ENCODE measurements around the gene PPP6R3.
"Not testable (repeated sequence)": the region's sequence is repeated elsewhere in the genome, so short reads cannot be mapped to it uniquely, and the experiment has no call there.

Gene PPP6R3

GRCh38 chr11:68473693-68474092 is 13.1 kb downstream of the PPP6R3 start:
- in situ Hi-C loops (cut with HindIII; ENCODE audit: low sequenced_read_pairs), result no loop called here
- H3K4me3 ChIP-seq (ENCODE audit: low read depth, low read length), result no peak overlapping the region
- TF ChIP-seq, protein P1, sequence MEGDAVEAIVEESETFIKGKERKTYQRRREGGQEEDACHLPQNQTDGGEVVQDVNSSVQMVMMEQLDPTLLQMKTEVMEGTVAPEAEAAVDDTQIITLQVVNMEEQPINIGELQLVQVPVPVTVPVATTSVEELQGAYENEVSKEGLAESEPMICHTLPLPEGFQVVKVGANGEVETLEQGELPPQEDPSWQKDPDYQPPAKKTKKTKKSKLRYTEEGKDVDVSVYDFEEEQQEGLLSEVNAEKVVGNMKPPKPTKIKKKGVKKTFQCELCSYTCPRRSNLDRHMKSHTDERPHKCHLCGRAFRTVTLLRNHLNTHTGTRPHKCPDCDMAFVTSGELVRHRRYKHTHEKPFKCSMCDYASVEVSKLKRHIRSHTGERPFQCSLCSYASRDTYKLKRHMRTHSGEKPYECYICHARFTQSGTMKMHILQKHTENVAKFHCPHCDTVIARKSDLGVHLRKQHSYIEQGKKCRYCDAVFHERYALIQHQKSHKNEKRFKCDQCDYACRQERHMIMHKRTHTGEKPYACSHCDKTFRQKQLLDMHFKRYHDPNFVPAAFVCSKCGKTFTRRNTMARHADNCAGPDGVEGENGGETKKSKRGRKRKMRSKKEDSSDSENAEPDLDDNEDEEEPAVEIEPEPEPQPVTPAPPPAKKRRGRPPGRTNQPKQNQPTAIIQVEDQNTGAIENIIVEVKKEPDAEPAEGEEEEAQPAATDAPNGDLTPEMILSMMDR (IDR thresholded peaks at IDR 0.05; ENCODE audit: low read depth, low read length), result no peak
- no peak for DNase-seq (ENCODE audit: low read depth, low spot score)

DNA sequence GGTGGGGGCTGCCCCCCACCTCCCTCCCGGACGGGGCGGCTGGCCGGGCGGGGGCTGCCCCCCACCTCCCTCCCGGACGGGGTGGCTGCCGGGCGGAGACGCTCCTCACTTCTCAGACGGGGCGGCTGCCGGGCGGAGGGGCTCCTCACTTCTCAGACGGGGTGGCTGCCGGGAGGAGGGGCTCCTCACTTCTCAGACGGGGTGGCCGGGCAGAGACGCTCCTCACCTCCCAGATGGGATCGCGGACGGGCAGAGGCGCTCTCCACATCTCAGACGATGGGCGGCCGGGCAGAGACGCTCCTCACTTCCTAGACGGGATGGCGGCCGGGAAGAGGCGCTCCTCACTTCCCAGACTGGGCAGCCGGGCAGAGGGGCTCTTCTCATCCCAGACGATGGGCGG is 15.1 kb downstream of the PPP6R3 start:
- DNase-seq (ENCODE audit: low read depth, low spot score); H3K4me3 ChIP-seq (ENCODE audit: low read depth, low read length); in situ Hi-C loops (cut with HindIII; ENCODE audit: low sequenced_read_pairs): not testable (repeated sequence)

DNA sequence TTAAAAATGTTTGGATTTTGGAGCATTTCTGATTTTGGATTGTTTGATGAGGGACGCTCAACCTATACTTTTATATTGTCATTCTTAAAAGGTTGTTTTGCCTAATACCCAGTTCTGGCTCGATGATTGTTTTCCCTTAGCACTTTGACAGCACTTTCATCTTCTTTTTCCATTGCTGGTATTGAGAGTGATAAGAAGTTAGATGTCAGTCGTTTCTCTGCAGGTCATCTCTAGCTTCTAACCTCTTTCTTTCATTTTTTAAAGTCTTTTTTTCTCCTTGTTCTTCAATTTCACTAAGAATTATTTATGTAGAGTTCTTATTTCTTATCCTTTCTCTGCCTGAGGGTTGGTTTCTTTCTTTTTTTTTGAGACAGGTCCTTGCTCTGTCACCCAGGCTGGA is 18.8 kb downstream of the PPP6R3 start:
- H3K4me3 ChIP-seq (ENCODE audit: low read depth, low read length), result no peak overlapping the region
- in situ Hi-C loops (cut with HindIII; ENCODE audit: low sequenced_read_pairs), result no loop called here
- no peak for DNase-seq (ENCODE audit: low read depth, low spot score)
- TF ChIP-seq, protein P1 (IDR thresholded peaks at IDR 0.05; ENCODE audit: low read depth, low read length), result no peak

DNA sequence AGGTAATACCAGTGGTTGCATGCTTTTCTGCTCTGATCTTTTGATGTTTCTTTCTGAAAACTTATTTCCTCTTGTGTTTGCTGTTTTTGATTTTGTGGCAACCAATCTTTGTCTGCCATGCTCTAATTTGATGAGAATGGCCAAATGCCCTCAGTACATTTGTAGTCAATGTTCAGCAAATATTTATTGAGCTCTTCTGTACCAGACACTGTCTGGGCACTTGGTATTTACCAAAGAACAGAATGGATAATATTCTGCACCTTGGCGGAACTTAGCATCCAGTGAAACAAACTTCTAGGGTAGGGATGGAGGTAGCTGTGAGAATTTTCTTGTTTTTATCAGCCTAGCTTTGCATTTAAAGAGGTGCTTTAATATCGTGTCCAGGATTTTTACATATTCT is 19.6 kb downstream of the PPP6R3 start:
- DNase-seq (ENCODE audit: low read depth, low spot score), result no peak
- TF ChIP-seq, protein P1 (IDR thresholded peaks at IDR 0.05; ENCODE audit: low read depth, low read length), result no peak
- no peak overlapping the region for H3K4me3 ChIP-seq (ENCODE audit: low read depth, low read length)
- in situ Hi-C loops (cut with HindIII; ENCODE audit: low sequenced_read_pairs), result no loop called here

GRCh38 chr11:68480852-68481510 is 20.4 kb downstream of the PPP6R3 start:
- in situ Hi-C loops (cut with HindIII; ENCODE audit: low sequenced_read_pairs), result no loop called here
- TF ChIP-seq, protein P1 (IDR thresholded peaks at IDR 0.05; ENCODE audit: low read depth, low read length), result no peak
- no peak overlapping the region for H3K4me3 ChIP-seq (ENCODE audit: low read depth, low read length)

GRCh38 chr11:68481579-68482240 is 21.2 kb downstream of the PPP6R3 start:
- DNase-seq (ENCODE audit: low read depth, low spot score), result no peak
- in situ Hi-C loops (cut with HindIII; ENCODE audit: low sequenced_read_pairs), result no loop called here
- TF ChIP-seq, protein P1 (IDR thresholded peaks at IDR 0.05; ENCODE audit: low read depth, low read length), result no peak
- no peak overlapping the region for H3K4me3 ChIP-seq (ENCODE audit: low read depth, low read length)

More at GRCh38 chr11:68480852-68481510, 20.4 kb downstream of the PPP6R3 start:
- DNase-seq (ENCODE audit: low read depth, low spot score), result no peak

DNA sequence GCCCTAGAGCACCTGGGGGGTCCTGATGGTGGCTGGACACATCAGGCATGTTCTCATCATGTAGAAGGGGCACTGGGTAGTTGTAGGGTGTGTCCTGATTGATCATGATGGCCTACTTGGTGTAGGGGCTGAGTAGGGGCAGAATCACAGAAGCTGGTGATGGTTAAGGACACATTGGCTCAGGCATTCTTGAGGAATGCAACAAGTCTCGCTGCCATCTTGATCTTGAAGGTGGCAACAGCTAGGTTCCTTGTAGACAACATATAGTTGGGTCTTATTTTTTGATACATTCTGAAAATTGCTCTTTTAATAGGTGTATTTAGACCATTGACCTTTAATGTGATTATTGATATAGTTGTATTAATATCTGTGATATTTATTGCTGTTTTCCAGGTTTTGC is 28.1 kb downstream of the PPP6R3 start:
- TF ChIP-seq, protein P1 (IDR thresholded peaks at IDR 0.05; ENCODE audit: low read depth, low read length), result no peak
- in situ Hi-C loops (cut with HindIII; ENCODE audit: low sequenced_read_pairs), result no loop called here
- DNase-seq (ENCODE audit: low read depth, low spot score), result no peak
- H3K4me3 ChIP-seq (ENCODE audit: low read depth, low read length), result no peak overlapping the region
